ELF-1 (cell line): ENCODE data around the gene FAH.
A peak's percentile ranks its signal among the peaks of the same experiment; 100 is the strongest.

Experiments
- DNase-seq: peaks from one replicate; pipeline ENCODE4 v3.0.0-alpha.2; 2016; ENCODE audit warnings: low read depth, low spot score

FAH gene

GRCh38 chr15:80173022-80173759 is 20.4 kb downstream of the FAH start:
- DNase-seq, result peak; percentile 78

GRCh38 chr15:80174017-80174746 is 21.4 kb downstream of the FAH start:
- no peak for DNase-seq

GRCh38 chr15:80175436-80175835 is 22.6 kb downstream of the FAH start:
- DNase-seq, result no peak

GRCh38 chr15:80176443-80176842 is 23.6 kb downstream of the FAH start:
- no peak for DNase-seq

GRCh38 chr15:80177156-80177555 is 24.4 kb downstream of the FAH start:
- no peak for DNase-seq

- DNase-seq, result no peak
Observed at GRCh38 chr15:80179025-80179759, 26.4 kb downstream of the FAH start.

GRCh38 chr15:80179935-80180334 is 27.1 kb downstream of the FAH start:
- DNase-seq, result no peak

- DNase-seq, result no peak
Observed at GRCh38 chr15:80180468-80180867, 27.7 kb downstream of the FAH start.

GRCh38 chr15:80180986-80181385 is 28.2 kb downstream of the FAH start:
- DNase-seq, result no peak

GRCh38 chr15:80182611-80183261 is 29.9 kb downstream of the FAH start:
- no peak for DNase-seq

GRCh38 chr15:80183306-80183705 is 30.5 kb downstream of the FAH start:
- no peak for DNase-seq

GRCh38 chr15:80183886-80184285 is 31.1 kb downstream of the FAH start:
- DNase-seq, result no peak

GRCh38 chr15:80184554-80184953 is 31.8 kb downstream of the FAH start:
- DNase-seq, result no peak

GRCh38 chr15:80185152-80185551 is 32.4 kb downstream of the FAH start:
- no peak for DNase-seq

GRCh38 chr15:80186066-80186465 is 33.3 kb downstream of the FAH start:
- no peak for DNase-seq

- DNase-seq, result no peak
Observed at GRCh38 chr15:80186597-80186996, 33.8 kb downstream of the FAH start.

GRCh38 chr15:80188251-80188650 is 35.5 kb downstream of the FAH start:
- DNase-seq, result peak; percentile 51

GRCh38 chr15:80191198-80191597 is 38.4 kb downstream of the FAH start:
- DNase-seq, result no peak

- no peak for DNase-seq
Observed at GRCh38 chr15:80191897-80192595, 39.2 kb downstream of the FAH start.

GRCh38 chr15:80194186-80194585 is 41.4 kb downstream of the FAH start:
- no peak for DNase-seq

- DNase-seq, result no peak
Observed at GRCh38 chr15:80194914-80195313, 42.1 kb downstream of the FAH start.
